ENCODE data around the gene PXDC1. TPM values are rescaled to one million over a fixed set of nuclear protein-coding genes. Genes with fewer than 3 reads are reported as not detected.
"Not testable (repeated sequence)": the region's sequence is repeated elsewhere in the genome, so short reads cannot be mapped to it uniquely, and the experiment has no call there.

PXDC1 gene
- total RNA-seq, 2 donors from 2014 or later: 0.35 to 0.36 TPM

DNA sequence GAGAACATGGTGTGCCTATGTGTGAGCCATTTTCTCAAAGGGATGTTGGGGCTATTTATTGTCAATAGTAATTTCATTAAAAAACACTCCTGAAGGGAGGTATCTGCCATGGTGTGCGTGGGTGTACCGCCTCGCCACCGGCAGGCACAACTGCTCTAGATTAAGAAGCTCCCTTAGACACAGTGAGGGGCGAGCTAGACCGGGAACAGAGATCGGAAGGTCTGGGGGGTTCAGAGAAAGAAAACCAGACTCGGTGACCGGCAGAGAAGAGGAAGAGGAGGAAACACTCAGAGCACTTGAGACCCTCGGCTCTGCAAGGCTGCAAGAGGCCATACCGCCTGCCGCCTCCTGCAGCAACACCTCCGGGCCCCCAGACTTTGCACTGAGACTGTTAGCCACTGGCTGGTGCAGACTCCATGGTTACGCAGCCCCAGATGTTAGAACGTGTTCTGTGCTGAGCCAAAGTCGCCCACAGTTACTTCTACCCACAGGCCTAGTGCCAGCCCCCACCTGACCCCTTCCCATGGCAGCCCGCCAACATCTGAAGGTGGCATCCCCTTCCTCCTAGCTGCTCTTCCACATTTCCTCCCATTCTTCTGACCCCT lies 18.1 kb downstream of the PXDC1 start:
- Mint-ChIP-seq H3K27ac (no peak overlapping the region), H3K36me3 (no peaks in the 10 kb centered on the region), H3K9me3 (no peaks in the 10 kb centered on the region)
- DNase-seq (ENCODE audit: low spot score in 2 of 2) (no peak), ATAC-seq (no peak)

DNA sequence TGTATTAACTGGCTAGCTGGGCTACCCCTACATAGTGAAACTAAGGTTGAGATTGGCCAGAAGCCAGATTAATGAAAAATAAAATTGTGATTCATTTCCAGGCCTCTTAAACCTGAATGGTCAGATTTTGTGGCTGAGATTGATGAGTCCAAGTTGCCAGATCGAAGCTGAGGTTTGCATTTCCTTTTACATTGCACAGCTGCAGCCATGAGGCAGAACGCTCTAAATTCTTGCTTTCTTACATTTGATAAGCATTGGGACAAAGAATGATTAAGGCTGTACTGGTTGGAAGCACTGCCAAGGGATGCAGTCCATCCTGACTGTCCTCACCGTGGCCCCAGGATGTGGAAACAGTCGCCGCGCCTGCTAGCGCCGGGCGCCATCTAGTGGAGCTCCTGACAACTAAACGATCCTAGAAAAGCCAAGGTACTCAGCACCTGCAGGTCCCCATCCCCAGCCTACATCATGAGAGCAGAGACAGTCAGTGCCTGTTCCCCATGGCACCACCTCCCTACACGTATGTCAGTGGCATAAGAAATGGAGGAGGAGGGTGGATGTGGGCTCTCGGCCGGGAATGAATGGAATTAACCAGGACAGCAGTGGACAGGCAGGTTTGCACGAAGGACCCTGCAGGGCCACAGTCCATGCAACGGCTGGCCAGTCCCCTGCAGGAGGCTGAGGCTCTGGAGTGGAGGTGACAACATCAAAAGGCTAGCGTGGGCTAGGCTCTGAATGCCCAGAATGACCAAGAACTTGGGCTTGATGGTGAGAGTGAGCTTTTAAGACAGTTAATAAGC lies 19.0 kb downstream of the PXDC1 start:
- DNase-seq (ENCODE audit: low spot score in 2 of 2) (peak; percentile 65 to 71), ATAC-seq (peak; percentile 78 to 79)
- H3K36me3 Mint-ChIP-seq: no peaks in the 10 kb centered on the region
- no peaks in the 10 kb centered on the region for H3K9me3 Mint-ChIP-seq
- no peak overlapping the region for H3K27ac Mint-ChIP-seq

DNA sequence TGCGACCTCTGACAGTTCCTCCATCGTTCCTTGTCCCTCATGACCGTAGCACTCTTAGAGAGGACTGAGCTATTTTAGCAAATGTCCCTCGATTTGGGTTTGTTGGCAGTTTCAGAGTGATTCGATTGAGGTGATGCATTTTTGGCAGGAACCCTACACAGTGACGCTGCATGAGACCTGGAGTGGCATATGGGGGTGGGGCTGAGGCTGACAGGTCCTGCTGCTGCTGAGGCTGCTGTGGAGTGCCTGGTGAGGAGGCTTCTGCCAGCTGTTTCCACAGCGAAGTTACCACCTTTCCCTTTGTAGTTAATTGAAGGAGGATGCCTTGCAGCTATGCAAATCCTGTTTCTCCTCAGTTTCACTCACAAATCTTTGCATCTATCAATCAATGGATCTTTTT lies 19.8 kb downstream of the PXDC1 start:
- DNase-seq (ENCODE audit: low spot score in 2 of 2) (no peak), ATAC-seq (no peak)
- no peaks in the 10 kb centered on the region for H3K9me3 Mint-ChIP-seq
- H3K27ac Mint-ChIP-seq: no peak overlapping the region
- H3K36me3 Mint-ChIP-seq: no peaks in the 10 kb centered on the region

DNA sequence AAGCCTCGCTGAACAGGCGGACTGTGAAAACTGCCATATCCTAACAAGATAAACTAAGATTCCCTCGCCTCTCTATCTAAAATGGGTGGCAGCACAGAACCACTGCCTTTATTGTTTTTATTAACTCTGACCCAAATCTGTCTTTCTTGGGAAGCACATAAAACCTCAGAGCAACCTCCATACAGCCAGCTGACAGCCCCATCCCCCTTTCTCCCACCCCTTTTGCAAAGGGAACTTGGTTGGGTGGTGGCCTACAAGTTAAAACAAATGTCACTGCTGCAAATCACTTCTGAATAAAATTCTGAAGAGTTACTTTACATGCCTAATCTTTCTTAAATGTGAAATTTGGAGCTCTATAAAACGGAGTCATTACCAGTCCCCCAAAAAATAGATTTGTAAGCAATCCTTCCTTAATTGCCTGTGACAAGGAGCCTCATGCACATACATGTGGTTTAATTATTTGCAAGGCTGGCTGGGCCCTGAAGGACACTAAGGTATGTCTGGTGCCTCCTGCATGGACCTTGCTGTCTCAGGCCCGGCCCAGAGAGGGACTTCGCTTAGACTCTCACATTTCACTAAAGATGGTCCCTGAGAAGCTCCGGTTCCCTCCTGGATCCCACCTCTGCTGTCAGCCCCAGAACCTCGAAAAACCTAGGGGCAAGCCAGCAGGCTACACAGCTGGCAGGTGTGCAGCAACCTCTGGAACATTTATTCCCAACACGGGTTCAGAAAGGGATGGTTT lies 21.7 kb downstream of the PXDC1 start:
- Mint-ChIP-seq H3K36me3 (no peaks in the 10 kb centered on the region), H3K27ac (no peak overlapping the region), H3K9me3 (no peaks in the 10 kb centered on the region)
- ATAC-seq (no peak), DNase-seq (ENCODE audit: low spot score in 2 of 2) (no peak)

DNA sequence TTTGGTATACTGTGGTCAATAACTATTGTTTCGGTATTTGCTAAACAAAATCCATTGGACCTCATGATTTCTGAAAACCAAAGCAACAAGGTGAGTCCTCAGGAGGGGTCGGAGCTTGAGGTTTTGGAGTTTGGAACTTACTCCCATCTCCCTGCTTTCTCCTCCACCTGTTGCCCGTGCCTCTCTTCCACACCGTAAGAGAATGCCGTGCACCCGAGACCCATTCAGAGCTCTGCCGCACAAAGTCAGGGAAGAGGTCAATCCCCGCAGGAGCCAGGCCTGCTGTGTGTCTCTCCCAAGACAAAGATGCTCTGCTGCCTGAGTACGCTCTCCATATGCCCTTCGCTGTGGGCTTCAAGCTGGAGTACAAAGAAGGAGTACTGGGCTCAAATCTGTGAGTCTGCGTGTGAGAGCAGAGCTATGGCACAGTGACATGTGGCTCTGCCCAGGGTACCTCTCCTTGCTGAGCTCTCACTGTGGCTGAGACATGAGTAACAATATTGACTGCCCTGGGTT lies 23.9 kb downstream of the PXDC1 start:
- no peak overlapping the region for H3K27ac Mint-ChIP-seq
- H3K36me3 Mint-ChIP-seq: no peaks in the 10 kb centered on the region
- DNase-seq (ENCODE audit: low spot score in 2 of 2) (no peak), ATAC-seq (no peak)
- no peaks in the 10 kb centered on the region for H3K9me3 Mint-ChIP-seq

DNA sequence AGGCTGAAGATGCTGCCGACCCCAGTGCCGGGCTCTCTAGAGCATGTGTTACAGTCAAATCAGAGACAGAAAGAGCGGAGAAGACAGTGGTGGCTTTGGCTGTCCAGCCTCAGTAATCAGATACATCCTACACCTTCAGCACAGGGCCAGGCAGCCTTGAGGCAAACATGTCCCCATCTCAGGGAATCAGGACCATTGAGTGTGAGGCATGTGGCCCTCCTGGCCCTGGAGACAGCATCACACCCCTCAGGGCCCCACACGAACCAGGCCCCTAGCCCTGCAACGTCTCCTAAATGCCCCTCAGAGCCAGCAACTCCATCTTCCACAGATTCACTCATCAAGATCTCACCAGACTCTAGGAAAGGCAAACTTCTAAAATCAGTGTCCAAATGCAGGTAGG lies 24.5 kb downstream of the PXDC1 start:
- no peak overlapping the region for H3K27ac Mint-ChIP-seq
- H3K36me3 Mint-ChIP-seq: no peaks in the 10 kb centered on the region
- ATAC-seq (no peak), DNase-seq (ENCODE audit: low spot score in 2 of 2) (no peak)
- no peaks in the 10 kb centered on the region for H3K9me3 Mint-ChIP-seq

DNA sequence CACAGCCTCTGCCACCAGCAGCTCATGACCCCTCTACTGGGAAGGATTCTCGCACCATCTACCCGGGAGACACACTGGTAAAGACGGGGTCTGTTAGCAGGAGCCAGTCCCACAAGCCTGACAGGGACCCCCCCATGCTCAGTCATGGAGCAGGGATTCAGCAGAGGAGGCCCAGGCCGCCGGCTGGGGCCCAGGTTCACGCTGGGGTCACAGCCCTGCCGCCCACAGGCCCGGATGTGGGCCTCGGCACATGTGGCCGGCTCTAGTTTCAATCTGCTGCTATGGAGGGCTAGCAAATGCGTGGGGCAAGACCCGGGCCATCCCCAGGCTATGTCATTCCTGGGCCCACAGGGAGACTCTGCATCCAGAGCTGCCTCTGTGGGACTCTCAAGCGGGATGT lies 25.1 kb downstream of the PXDC1 start:
- ATAC-seq: no peak
- Mint-ChIP-seq H3K27ac (no peak overlapping the region), H3K9me3 (no peaks in the 10 kb centered on the region), H3K36me3 (no peaks in the 10 kb centered on the region)
- no peak for DNase-seq (ENCODE audit: low spot score in 2 of 2)

DNA sequence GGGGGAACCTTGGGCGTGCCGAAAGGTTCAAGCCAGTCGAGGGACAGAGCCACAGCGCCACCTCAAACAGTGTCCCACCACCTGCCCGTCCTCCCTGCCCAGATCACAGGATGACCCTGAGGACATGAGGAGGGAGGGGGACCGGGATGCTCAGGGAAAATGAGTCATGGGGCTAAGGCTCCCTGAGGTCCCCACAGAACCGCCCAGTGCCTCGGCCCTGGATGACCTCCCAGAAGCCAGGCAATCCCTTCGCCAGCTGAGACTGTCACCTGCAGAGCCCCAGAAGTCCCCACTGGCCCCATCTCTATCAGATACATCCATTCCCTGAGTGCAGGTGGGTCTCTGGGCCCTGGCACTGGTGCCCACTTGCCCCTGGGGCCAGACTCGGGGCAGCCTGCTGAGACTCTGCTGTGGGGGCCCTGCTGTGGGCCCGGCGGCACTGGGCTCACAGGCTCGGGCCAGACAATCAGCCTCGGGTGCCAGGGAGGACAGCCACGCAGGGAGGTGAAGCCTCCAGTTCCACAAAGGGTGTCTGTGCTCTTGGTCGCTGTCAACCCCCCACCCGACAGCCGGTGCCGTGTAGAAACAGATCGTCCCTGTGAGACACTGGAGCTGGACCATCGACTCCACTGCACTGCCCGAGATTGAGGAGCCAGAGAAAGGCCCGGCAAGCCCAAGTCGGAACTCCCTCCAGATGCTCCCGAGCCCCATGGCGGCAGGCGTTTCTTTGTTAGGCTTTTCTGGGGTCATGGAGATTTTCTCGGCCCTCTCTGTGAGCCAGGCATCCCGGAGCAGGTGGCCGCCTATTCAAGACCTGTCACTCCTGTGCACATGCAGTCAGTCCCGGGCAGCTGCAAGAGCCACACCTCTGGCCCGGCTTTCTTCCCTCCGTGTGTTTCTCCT lies 26.1 kb downstream of the PXDC1 start:
- Mint-ChIP-seq H3K9me3 (no peaks in the 10 kb centered on the region), H3K27ac (no peak overlapping the region), H3K36me3 (no peaks in the 10 kb centered on the region)
- no peak for DNase-seq (ENCODE audit: low spot score in 2 of 2)
- no peak for ATAC-seq

DNA sequence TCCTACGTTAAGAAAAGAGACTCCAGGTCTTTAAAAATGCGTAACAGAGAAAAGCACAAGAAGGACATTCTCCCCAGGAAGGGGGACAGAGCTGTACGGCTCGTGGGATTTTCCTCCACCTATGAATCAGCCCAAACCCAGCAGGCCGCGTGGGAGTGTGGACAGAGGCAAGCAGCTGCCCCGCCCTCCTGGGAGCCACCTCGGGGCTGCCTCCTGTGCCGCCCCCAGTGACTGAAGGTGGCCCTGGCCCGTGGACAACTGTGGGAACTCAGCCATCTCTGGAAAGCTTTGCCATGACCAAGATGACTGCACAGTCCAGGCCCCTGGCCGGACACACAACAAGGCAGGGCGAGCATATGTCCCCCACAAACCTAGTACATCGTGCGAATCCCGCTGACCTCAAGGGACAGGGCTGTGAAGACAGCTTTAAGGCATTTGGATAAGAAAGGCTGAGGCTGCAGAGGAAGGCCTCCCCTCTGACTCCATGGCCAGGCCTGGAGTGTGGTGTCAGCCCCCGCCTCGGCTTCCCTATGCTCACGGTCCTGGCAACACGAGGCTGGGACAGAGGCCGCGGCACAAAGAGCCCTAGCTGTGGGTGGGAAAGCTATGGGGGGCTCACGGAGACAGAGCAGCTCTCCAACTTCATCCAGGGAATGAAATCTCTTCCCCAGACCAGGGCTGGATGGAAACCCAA lies 26.9 kb downstream of the PXDC1 start:
- DNase-seq (ENCODE audit: low spot score in 2 of 2): no peak
- Mint-ChIP-seq H3K27ac (no peak overlapping the region), H3K9me3 (no peaks in the 10 kb centered on the region), H3K36me3 (no peaks in the 10 kb centered on the region)
- ATAC-seq: no peak

DNA sequence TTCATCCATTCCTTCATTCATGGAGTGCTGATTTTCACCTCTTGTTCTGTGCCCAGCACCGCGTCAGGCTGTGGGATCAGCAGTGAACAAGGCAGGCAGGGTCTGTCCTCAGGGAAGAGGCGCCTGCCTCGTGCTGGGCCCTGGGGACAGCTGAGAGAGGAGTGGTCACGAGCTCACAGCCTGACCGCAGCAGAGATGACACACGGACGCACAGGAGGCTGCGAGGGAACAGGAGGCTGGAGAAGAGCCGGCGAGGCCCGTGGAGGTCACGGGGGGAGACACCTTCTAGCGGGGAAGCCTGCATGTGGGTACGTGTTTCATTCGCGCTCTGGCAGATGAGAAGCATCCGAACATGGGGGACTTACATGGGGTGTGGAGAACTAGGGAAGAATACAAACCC lies 27.5 kb downstream of the PXDC1 start:
- DNase-seq (ENCODE audit: low spot score in 2 of 2) (no peak), ATAC-seq (no peak)
- Mint-ChIP-seq H3K36me3 (no peaks in the 10 kb centered on the region), H3K27ac (no peak overlapping the region), H3K9me3 (no peaks in the 10 kb centered on the region)

DNA sequence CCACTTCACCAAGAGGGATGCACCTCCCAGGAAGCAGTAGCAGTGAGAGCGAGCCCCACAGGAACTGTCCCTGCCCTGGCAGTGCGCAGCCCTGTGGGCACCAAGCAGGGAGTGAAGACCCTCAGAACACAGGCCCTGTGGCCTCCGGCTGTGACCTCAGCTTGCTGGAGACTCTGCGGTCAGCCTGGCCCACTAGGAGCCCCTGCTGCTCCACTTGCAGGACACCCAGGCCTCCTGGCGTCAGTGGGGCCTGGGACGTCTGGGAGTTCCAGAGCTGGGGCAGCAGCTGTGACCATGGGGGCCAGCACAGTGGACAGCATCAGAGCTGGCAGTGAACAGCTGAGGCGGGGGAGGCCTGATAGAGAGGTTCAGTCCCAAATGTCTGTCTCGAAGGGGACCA lies 28.3 kb downstream of the PXDC1 start:
- no peak for ATAC-seq
- no peaks in the 10 kb centered on the region for H3K9me3 Mint-ChIP-seq

DNA sequence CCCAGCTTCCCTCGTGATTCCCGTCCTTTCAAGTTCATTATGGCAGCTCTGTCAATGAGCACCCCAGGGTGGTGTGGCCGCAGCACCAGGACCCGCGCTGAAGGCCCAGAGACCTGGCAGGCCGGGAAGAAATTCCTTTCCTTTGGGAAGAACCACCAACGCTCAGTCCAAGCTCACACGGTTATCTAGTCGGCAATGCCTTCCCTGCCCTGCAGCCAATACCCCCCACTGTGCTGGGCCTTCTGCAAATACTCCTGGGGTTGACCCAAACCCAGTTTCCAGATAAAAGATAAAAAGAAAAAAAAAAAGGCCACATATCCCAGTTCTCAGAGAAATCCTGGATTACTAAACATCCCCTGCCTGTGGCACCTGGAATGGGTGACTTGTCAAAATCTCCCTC lies 28.7 kb downstream of the PXDC1 start:
- ATAC-seq (no peak), DNase-seq (ENCODE audit: low spot score in 2 of 2) (no peak)
- no peak overlapping the region for H3K27ac Mint-ChIP-seq
- no peaks in the 10 kb centered on the region for H3K36me3 Mint-ChIP-seq
- H3K9me3 Mint-ChIP-seq: no peaks in the 10 kb centered on the region

More for the DNA sequence above, 28.3 kb downstream of the PXDC1 start:
- DNase-seq (ENCODE audit: low spot score in 2 of 2): no peak
- no peaks in the 10 kb centered on the region for H3K36me3 Mint-ChIP-seq
- H3K27ac Mint-ChIP-seq: no peak overlapping the region

DNA sequence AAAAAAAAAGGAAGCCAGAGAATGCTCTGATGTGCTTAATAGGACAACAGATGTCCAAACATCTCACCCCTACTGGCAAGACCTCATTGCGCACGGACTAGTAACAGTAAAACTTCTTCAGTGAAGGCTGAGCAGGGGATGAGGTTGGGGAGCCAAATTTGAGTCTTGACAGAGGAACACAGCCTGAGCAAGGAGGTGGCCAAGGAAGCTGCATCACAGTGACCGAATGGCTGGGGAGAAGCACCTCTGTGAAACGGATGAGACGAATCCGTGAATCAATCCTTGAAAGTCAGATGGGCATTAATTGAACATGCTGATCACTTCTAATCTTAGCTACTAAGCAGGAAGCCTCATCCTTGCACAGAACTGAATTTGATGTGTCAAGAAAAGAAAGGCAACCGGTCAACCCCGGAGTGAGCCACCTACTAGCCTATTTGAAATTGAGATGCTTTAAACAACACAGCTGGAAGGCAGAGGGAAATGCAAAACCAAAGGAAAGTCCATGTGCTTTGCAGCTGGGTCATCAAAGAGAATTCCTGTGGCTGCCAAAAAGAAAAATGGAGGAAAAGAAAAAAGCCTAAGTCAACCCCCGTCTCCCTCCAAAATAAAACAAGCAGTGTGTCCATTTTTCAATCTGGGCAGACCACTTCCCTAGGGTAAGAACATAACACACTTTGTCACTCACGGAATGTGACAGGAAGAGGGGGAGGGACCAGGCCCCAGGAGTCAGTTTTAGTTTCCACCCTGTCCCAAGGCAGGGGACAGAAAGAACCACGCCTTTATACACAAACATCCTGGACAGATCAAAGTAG lies 29.5 kb downstream of the PXDC1 start:
- DNase-seq (ENCODE audit: low spot score in 2 of 2) (no peak), ATAC-seq (no peak)
- H3K9me3 Mint-ChIP-seq: no peaks in the 10 kb centered on the region

DNA sequence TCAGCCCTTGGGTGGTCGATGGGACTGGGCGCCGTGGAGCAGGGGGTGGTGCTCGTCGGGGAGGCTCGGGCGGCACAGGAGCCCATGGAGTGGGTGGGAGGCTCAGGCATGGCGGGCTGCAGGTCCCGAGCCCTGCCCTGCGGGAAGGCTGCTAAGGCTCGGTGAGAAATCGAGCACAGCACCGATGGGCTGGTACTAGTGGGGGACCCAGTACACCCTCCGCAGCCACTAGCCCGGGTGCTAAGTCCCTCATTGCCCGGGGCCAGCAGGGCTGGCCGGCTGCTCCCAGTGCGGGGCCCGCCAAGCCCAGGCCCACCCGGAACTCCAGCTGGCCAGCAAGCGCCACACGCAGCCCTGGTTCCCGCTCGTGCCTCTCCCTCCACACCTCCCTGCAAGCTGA lies 30.7 kb downstream of the PXDC1 start:
- not testable (repeated sequence) for H3K27ac Mint-ChIP-seq; DNase-seq (ENCODE audit: low spot score in 2 of 2); H3K36me3 Mint-ChIP-seq; H3K9me3 Mint-ChIP-seq; ATAC-seq

More for the DNA sequence above, 29.5 kb downstream of the PXDC1 start:
- peak overlapping the region in 1 of 2 donors; percentile 57 for H3K27ac Mint-ChIP-seq
- no peaks in the 10 kb centered on the region for H3K36me3 Mint-ChIP-seq

All from activated naive CD4-positive, alpha-beta T cell treated with anti-CD3 and anti-CD28 coated beads, Interleukin-2, amount 50 U/mL, for 72 hours (primary cell).